Body of pancreas (tissue), 4 donors: Measurements from ENCODE around the gene PRSS12. TPM values are rescaled to one million over a fixed set of nuclear protein-coding genes. Genes with fewer than 3 reads are reported as not detected.
"Not testable (repeated sequence)": the region's sequence is repeated elsewhere in the genome, so short reads cannot be mapped to it uniquely, and the experiment has no call there.

Experiments used
- ATAC-seq: fragments of 150-250 bp; one replicate; pipeline ENCODE4 v1.9.1; 2016
- DNase-seq, 4 donors: peaks; one replicate each; pipeline ENCODE4 v3.0.0-alpha.2; 2019
- H3K27ac ChIP-seq, 4 donors: fragments of 200-600 bp; sonication (generic); 1 replicate in 3 of 4; 2 replicates in 1 of 4; pipeline versions ENCODE4 v1.5.1 to v1.6.1; 2016 to 2019; ENCODE audit warnings: mild to moderate bottlenecking in 1 of 4, mixed read lengths in 1 of 4, moderate library complexity in 1 of 4
- H3K27me3 ChIP-seq, 2 donors: fragments of 200-600 bp; sonication (generic); one replicate each; pipeline ENCODE4 v1.6.0; 2016; ENCODE audit warnings: mild to moderate bottlenecking in 1 of 2
- H3K36me3 ChIP-seq, 2 donors: fragments of 200-600 bp; sonication (generic); replicated peaks in 1 of 2; 2 replicates each; pipeline ENCODE4 v1.5.1; 2016; ENCODE audit warnings: low read depth in 2 of 2; ENCODE audit not compliant: insufficient read depth in 1 of 2
- H3K4me1 ChIP-seq: fragments of 200-600 bp; sonication (generic); one replicate; pipeline ENCODE4 v1.6.0; 2016
- H3K4me3 ChIP-seq, 2 donors: fragments of 200-600 bp; sonication (generic); 1 replicate in 1 of 2; 2 replicates in 1 of 2; pipeline ENCODE4 v1.5.1; 2016 to 2019
- H3K9me3 ChIP-seq, 3 donors: fragments of 200-600 bp; sonication (generic); 1 replicate in 2 of 3; 2 replicates in 1 of 3; pipeline ENCODE4 v1.5.1; 2016
- POLR2A ChIP-seq, 3 donors: fragments of 450-650 bp; IDR thresholded peaks; one replicate each; pipeline ENCODE4 v1.6.1; 2016; ENCODE audit warnings: antibody characterized with exemption in 3 of 3, mild to moderate bottlenecking in 2 of 3
- WGBS, 2 donors: methylation state at CpG; one replicate each; pipeline ENCODE4 v1.1.5; 2017; 5-methylcytosine and 5-hydroxymethylcytosine counted together
- intact Hi-C: fragments of 100-400 bp; cut with DNase I; formaldehyde crosslinking; loops from one replicate; pipeline ENCODE4 v1.15.1; 2023
- total RNA-seq, 2 donors: library from RNA; depleted of rRNA; stranded (reverse); fragments of >200 nt; gene quantifications; one replicate each; pipeline ENCODE4 v1.1.0, GENCODE V29; 2016
- TF ChIP-seq, protein P1 (sequence below), 7 experiments: fragments of 450-650 bp in 4 of 7; fragments of 200-600 bp in 3 of 7; sonication (generic) in 3 of 7; IDR thresholded peaks; one replicate each; pipeline ENCODE4 v1.5.1; 2016 to 2019; ENCODE audit warnings: antibody characterized with exemption in 7 of 7

The PRSS12 gene
- total RNA-seq: 10 to 100 TPM; 12.2 to 15.8 TPM

- Histone ChIP-seq H3K27me3 (no peaks in the 10 kb centered on the region), H3K4me1 (peaks cover 12% of the 10 kb centered on the region), H3K9me3 (no peaks in the 10 kb centered on the region), H3K36me3 (no peaks in the 10 kb centered on the region), H3K4me3 (peak within 1 kb of the TSS; percentile 55 to 63), H3K27ac (peak within 1 kb of the TSS; percentile 41 to 85 (median 74))
- DNase-seq (peak; percentile 82 to 89 (median 84)), ATAC-seq (peak; percentile 91)
- 0 to 3% methylated on average over 16 to 58 of the region's 59 CpGs for WGBS, 2 donors
- intact Hi-C loops: loop anchor here (5.0 kb wide), 1 partner anchor 71 kb away; no protein-coding TSS in a partner anchor
- TF ChIP-seq POLR2A (IDR thresholded peaks at IDR 0.05): peak; percentile 21 to 46 (median 33)
- TF ChIP-seq, protein P1, sequence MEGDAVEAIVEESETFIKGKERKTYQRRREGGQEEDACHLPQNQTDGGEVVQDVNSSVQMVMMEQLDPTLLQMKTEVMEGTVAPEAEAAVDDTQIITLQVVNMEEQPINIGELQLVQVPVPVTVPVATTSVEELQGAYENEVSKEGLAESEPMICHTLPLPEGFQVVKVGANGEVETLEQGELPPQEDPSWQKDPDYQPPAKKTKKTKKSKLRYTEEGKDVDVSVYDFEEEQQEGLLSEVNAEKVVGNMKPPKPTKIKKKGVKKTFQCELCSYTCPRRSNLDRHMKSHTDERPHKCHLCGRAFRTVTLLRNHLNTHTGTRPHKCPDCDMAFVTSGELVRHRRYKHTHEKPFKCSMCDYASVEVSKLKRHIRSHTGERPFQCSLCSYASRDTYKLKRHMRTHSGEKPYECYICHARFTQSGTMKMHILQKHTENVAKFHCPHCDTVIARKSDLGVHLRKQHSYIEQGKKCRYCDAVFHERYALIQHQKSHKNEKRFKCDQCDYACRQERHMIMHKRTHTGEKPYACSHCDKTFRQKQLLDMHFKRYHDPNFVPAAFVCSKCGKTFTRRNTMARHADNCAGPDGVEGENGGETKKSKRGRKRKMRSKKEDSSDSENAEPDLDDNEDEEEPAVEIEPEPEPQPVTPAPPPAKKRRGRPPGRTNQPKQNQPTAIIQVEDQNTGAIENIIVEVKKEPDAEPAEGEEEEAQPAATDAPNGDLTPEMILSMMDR (IDR thresholded peaks at IDR 0.05): peak; percentile 67 to 93 (median 89)
Measured at GRCh38 chr4:118352843-118353533, at the start of gene PRSS12. Gene PRSS12 (minus strand): TSS chr4:118353003. CDS start chr4:118352720, 283 bp downstream.

- H3K27ac ChIP-seq: no peak overlapping the region
- WGBS, 2 donors: 51 to 53% methylated on average over 3 of the region's 3 CpGs
- no peaks in the 10 kb centered on the region for H3K9me3 ChIP-seq
- DNase-seq (no peak), ATAC-seq (no peak)
- no peak overlapping the region for H3K4me3 ChIP-seq
- intact Hi-C loops: no loop called here
- no peaks in the 10 kb centered on the region for H3K4me1 ChIP-seq
- no peaks in the 10 kb centered on the region for H3K36me3 ChIP-seq
- H3K27me3 ChIP-seq: no peaks in the 10 kb centered on the region
- no peak for TF ChIP-seq POLR2A (IDR thresholded peaks at IDR 0.05)
- TF ChIP-seq, protein P1 (IDR thresholded peaks at IDR 0.05): no peak
Measured at GRCh38 chr4:118400356-118400755, 47.6 kb upstream of the PRSS12 start.

GRCh38 chr4:118399883-118400282, 47.1 kb upstream of the PRSS12 start:
- ATAC-seq: not testable (repeated sequence)
- 67 to 75% methylated on average over 4 of the region's 4 CpGs for WGBS, 2 donors

GRCh38 chr4:118398226-118399090, 45.7 kb upstream of the PRSS12 start:
- no peaks in the 10 kb centered on the region for H3K9me3 ChIP-seq
- H3K4me1 ChIP-seq: no peaks in the 10 kb centered on the region
- H3K36me3 ChIP-seq: no peaks in the 10 kb centered on the region
- intact Hi-C loops: no loop called here
- H3K27me3 ChIP-seq: no peaks in the 10 kb centered on the region
- no peak for TF ChIP-seq POLR2A (IDR thresholded peaks at IDR 0.05)
- TF ChIP-seq, protein P1 (IDR thresholded peaks at IDR 0.05): no peak
- no peak overlapping the region for H3K4me3 ChIP-seq
- 72 to 81% methylated on average over 5 of the region's 5 CpGs for WGBS, 2 donors
- no peak for DNase-seq
- ATAC-seq: no peak
- no peak overlapping the region for H3K27ac ChIP-seq

More at GRCh38 chr4:118399883-118400282, 47.1 kb upstream of the PRSS12 start:
- H3K27me3 ChIP-seq, H3K4me3 ChIP-seq, H3K36me3 ChIP-seq, intact Hi-C loops, H3K9me3 ChIP-seq, H3K4me1 ChIP-seq, DNase-seq, H3K27ac ChIP-seq: not testable (repeated sequence)

DNA sequence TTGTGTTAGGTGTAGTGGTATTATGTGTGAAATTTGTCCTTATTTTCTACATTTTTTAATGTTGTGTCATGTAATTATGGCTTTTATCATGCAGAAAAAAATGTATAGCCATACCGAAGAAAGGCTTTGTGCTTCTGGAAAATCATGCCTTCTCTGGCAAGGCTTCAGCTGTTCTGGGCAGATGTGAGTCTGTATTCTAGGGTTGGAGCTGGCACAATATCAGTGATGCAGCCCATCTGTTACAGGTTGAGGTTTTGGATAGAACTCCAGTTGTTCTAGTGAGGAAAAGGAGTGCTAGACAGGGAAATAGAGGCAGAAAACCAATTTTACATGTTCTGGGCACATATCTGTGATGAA, 44.8 kb upstream of the PRSS12 start:
- H3K27me3 ChIP-seq: no peaks in the 10 kb centered on the region
- H3K27ac ChIP-seq: no peak overlapping the region
- no peak for TF ChIP-seq POLR2A (IDR thresholded peaks at IDR 0.05)
- TF ChIP-seq, protein P1 (IDR thresholded peaks at IDR 0.05): no peak
- intact Hi-C loops: no loop called here
- H3K9me3 ChIP-seq: no peaks in the 10 kb centered on the region
- ATAC-seq (no peak), DNase-seq (no peak)
- H3K36me3 ChIP-seq: no peaks in the 10 kb centered on the region
- H3K4me3 ChIP-seq: no peak overlapping the region
- 64 to 69% methylated on average over 1 of the region's 1 CpG for WGBS, 2 donors
- no peaks in the 10 kb centered on the region for H3K4me1 ChIP-seq
